OCI-LY3 (cell line): ENCODE measurements around the gene SETD5.

Experiments used
- H2AFZ ChIP-seq: fragments of 200-600, 300-600 bp; shearing (Covaris generic); 2 replicates; pipeline ENCODE4 v1.6.0; 2014; ENCODE audit warnings: antibody characterized with exemption, low read depth, low read length
- H3K27ac ChIP-seq: fragments of 200-600, 300-600 bp; sonication (generic); 2 replicates; pipeline ENCODE4 v1.5.1; 2014; ENCODE audit warnings: mild to moderate bottlenecking, low read length, moderate library complexity, mixed read lengths
- H3K27me3 ChIP-seq: fragments of 200-600, 300-600 bp; sonication (generic); 2 replicates; pipeline ENCODE4 v1.6.1; 2014; ENCODE audit warnings: low read depth, low read length, mixed read lengths
- H3K36me3 ChIP-seq: fragments of 200-600, 300-600 bp; sonication (generic); replicated peaks from 2 replicates; pipeline ENCODE3; 2014; ENCODE audit warnings: low read depth, low read length, mixed read lengths
- H3K4me1 ChIP-seq: fragments of 300-600, 200-600 bp; sonication (generic); 2 replicates; pipeline ENCODE4 v1.6.1; 2014; ENCODE audit warnings: low read length, mixed read lengths
- H3K4me2 ChIP-seq: fragments of 200-600, 300-600 bp; sonication (generic); 2 replicates; pipeline ENCODE4 v1.6.1; 2014; ENCODE audit warnings: low read length, mixed read lengths
- H3K4me3 ChIP-seq: fragments of 300-600, 200-600 bp; sonication (generic); 2 replicates; pipeline ENCODE4 v1.5.1; 2014; ENCODE audit warnings: antibody characterized with exemption, mild to moderate bottlenecking, low read length, moderate library complexity
- H3K79me2 ChIP-seq: fragments of 300-600, 200-600 bp; shearing (Covaris generic); 2 replicates; pipeline ENCODE4 v1.6.1; 2014; ENCODE audit warnings: mild to moderate bottlenecking, low read length, mixed read lengths
- H3K9ac ChIP-seq: fragments of 300-600, 200-600 bp; shearing (Covaris generic); 2 replicates; pipeline ENCODE4 v1.6.0; 2014; ENCODE audit warnings: mild to moderate bottlenecking, low read length, moderate library complexity
- H3K9me3 ChIP-seq: fragments of 200-600, 300-600 bp; shearing (Covaris generic); 2 replicates; pipeline ENCODE4 v1.6.1; 2014; ENCODE audit warnings: low read length, mixed read lengths; ENCODE audit not compliant: insufficient read depth
- H4K20me1 ChIP-seq: fragments of 200-600, 300-600 bp; sonication (generic); 2 replicates; pipeline ENCODE4 v1.6.1; 2016; ENCODE audit warnings: low read length, mixed read lengths; ENCODE audit not compliant: insufficient read depth
- CTCF ChIP-seq: fragments of 200-600, 300-600 bp; sonication (generic); IDR thresholded peaks from 2 replicates; pipeline ENCODE4 v1.5.1; 2014; ENCODE audit warnings: antibody characterized with exemption, low read length, low read depth
- EZH2phosphoT487 ChIP-seq: fragments of 200-600 bp; shearing (Covaris generic); IDR thresholded peaks from 2 replicates; pipeline ENCODE4 v1.6.1; 2018; ENCODE audit warnings: antibody characterized with exemption, mixed run types, low read depth

Gene SETD5

GRCh38 chr3:9439331-9439730 lies 41.9 kb downstream of the SETD5 start:
- no peaks in the 10 kb centered on the region for H3K9me3 ChIP-seq
- TF ChIP-seq EZH2phosphoT487 (no peak), CTCF (no peak)
- no peak overlapping the region for H2AFZ ChIP-seq
- H4K20me1 ChIP-seq = peaks cover 35% of the 10 kb centered on the region
- no peaks in the 10 kb centered on the region for H3K27me3 ChIP-seq
- H3K36me3 ChIP-seq = peaks cover 89% of the 10 kb centered on the region
- H3K4me3 ChIP-seq = no peak overlapping the region
- peaks cover 40% of the 10 kb centered on the region for H3K79me2 ChIP-seq
- no peaks in the 10 kb centered on the region for H3K4me1 ChIP-seq
- no peak overlapping the region for H3K9ac ChIP-seq
- H3K27ac ChIP-seq = no peak overlapping the region
- no peak overlapping the region for H3K4me2 ChIP-seq

- TF ChIP-seq CTCF (no peak), EZH2phosphoT487 (no peak)
- Histone ChIP-seq H3K9ac (no peak overlapping the region), H3K9me3 (no peaks in the 10 kb centered on the region), H2AFZ (no peak overlapping the region), H3K4me3 (no peak overlapping the region), H3K79me2 (peaks cover 25% of the 10 kb centered on the region), H4K20me1 (peaks cover 27% of the 10 kb centered on the region), H3K4me2 (no peak overlapping the region), H3K4me1 (no peaks in the 10 kb centered on the region), H3K27ac (no peak overlapping the region), H3K36me3 (peaks cover 76% of the 10 kb centered on the region), H3K27me3 (no peaks in the 10 kb centered on the region)
Measured at GRCh38 chr3:9441501-9442221, 44.2 kb downstream of the SETD5 start.

DNA sequence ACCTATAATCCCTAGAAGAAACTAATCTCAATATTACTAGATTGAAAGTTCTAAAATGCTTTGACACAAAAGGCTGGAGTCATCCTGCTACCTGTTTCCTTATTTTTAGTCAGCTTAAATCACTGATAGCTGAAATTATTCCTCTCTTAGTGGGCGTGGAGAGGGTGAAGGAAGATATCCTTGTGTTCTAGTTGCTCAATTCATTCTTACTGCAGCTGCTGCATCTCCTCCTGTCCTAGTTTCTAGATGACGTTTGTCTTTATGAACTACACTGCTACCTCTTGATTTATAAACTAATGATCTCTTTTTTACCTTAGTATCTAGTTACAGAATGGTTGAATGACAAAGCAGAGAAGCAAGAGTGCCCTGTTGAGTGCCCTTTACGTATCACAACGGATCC lies 50.7 kb downstream of the SETD5 start:
- H3K79me2 ChIP-seq = peaks cover 40% of the 10 kb centered on the region
- no peak overlapping the region for H3K27ac ChIP-seq
- no peak overlapping the region for H3K9ac ChIP-seq
- H3K36me3 ChIP-seq = peaks cover 74% of the 10 kb centered on the region
- H4K20me1 ChIP-seq = peaks cover 24% of the 10 kb centered on the region
- H3K4me1 ChIP-seq = peaks cover 11% of the 10 kb centered on the region
- no peaks in the 10 kb centered on the region for H3K9me3 ChIP-seq
- TF ChIP-seq EZH2phosphoT487 (no peak), CTCF (no peak)
- H3K27me3 ChIP-seq = no peaks in the 10 kb centered on the region
- no peak overlapping the region for H3K4me3 ChIP-seq
- H3K4me2 ChIP-seq = no peak overlapping the region
- H2AFZ ChIP-seq = no peak overlapping the region

DNA sequence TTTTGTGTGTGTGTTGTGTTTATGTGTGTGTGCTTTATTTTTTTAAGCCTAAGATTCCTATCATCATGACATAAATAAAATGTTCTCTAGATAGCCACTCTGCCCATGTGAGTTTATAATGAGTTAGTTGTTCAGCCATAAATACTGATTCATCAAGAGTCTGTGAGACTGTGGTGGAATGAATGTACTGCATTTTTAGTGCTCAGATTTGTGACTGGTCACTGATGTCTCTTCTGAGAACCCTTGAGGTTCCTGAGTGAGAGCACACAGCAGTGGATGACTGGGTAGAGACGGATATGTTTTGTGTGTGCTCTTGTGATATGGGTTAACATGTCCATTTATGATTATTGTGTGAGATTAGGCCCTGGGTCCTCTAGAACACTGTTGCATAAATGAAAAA lies 51.2 kb downstream of the SETD5 start:
- Histone ChIP-seq H3K79me2 (peaks cover 40% of the 10 kb centered on the region), H3K4me3 (no peak overlapping the region), H3K36me3 (peaks cover 73% of the 10 kb centered on the region), H3K4me1 (peaks cover 11% of the 10 kb centered on the region), H3K9me3 (no peaks in the 10 kb centered on the region), H2AFZ (no peak overlapping the region), H4K20me1 (peaks cover 24% of the 10 kb centered on the region), H3K27me3 (no peaks in the 10 kb centered on the region), H3K27ac (no peak overlapping the region), H3K4me2 (no peak overlapping the region), H3K9ac (no peak overlapping the region)
- TF ChIP-seq CTCF = no peak
- TF ChIP-seq EZH2phosphoT487 = no peak
